Mucosa of descending colon (tissue), 3 donors: ENCODE data around the gene PPP1R2C. TPM values are rescaled to one million over a fixed set of nuclear protein-coding genes. Genes with fewer than 3 reads are reported as not detected.

Source experiments
- ATAC-seq: fragments of 200-7000 bp; cut with Tn5 transposase; one replicate; pipeline ENCODE4 v1.9.1; 2020; ENCODE audit warnings: mild to moderate bottlenecking, moderate library complexity
- DNase-seq, 3 donors: peaks; one replicate each; pipeline ENCODE4 v3.0.0-alpha.2; 2020
- H3K36me3 ChIP-seq: fragments of 200-600 bp; one replicate; pipeline ENCODE4 v1.8.0; 2021; ENCODE audit warnings: low read depth, mild to moderate bottlenecking
- H3K4me1 ChIP-seq: fragments of 200-600 bp; one replicate; pipeline ENCODE4 v1.8.0; 2021; ENCODE audit warnings: low read depth, mild to moderate bottlenecking
- H3K4me3 ChIP-seq: fragments of 200-600 bp; one replicate; pipeline ENCODE4 v1.8.0; 2021; ENCODE audit warnings: mild to moderate bottlenecking
- H3K9me3 ChIP-seq: fragments of 200-600 bp; one replicate; pipeline ENCODE4 v1.8.0; 2021; ENCODE audit warnings: mild to moderate bottlenecking
- intact Hi-C, 2 donors: fragments of 100-400 bp; cut with DNase I in 1 of 2; cut with micrococcal nuclease in 1 of 2; formaldehyde crosslinking; loops; one replicate each; pipeline versions ENCODE4 v1.11.0 to v1.11.1; 2022; cut with DNase I, micrococcal nuclease
- total RNA-seq, 3 donors: library from RNA; stranded (reverse); fragmentation: NEBNext Ultra II Directional in 2 of 3; extraction: Animal tissue kit (Norgen Biotek cat#: 25700) in 2 of 3; gene quantifications; one replicate each; pipeline versions ENCODE4 v1.2.1 to v1.2.4, GENCODE V29; 2021 to 2023
- TF ChIP-seq, protein P1 (sequence below): fragments of 200-600 bp; IDR thresholded peaks from one replicate; pipeline ENCODE4 v1.8.0; 2022; ENCODE audit warnings: antibody characterized with exemption, mild to moderate bottlenecking
- donor health status: DM: no; HTN: no; CAD: no; lungs with moderate emphysema.
- donor health status: DM: no; HTN: no; CAD: no.
- donor health status: DM: no; HTN: yes; CAD: no.

Gene PPP1R2C
- total RNA-seq, 3 donors from 2014 or later, result not detected

DNA sequence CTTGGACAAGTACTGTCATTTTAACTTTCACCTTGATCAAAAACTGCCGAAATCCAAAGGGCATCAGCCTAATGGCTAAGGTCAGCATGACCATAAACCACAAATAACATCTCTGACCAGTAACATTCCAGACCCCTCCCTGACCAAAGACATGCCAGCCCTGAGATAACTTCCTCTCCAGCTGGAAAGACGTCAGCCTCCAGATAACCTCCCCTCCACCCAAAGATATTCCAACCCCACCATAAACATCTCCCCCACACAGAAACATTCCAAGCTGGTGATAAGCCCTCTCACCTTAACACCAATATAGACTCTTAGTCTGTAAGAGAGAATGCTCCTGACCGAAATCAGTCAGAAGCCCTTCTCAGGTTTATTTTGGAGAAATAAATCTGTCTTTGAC is 7.4 kb downstream of the PPP1R2C start:
- ATAC-seq (no peak), DNase-seq (no peak)
- H3K36me3 ChIP-seq, result no peaks in the 10 kb centered on the region
- TF ChIP-seq, protein P1, sequence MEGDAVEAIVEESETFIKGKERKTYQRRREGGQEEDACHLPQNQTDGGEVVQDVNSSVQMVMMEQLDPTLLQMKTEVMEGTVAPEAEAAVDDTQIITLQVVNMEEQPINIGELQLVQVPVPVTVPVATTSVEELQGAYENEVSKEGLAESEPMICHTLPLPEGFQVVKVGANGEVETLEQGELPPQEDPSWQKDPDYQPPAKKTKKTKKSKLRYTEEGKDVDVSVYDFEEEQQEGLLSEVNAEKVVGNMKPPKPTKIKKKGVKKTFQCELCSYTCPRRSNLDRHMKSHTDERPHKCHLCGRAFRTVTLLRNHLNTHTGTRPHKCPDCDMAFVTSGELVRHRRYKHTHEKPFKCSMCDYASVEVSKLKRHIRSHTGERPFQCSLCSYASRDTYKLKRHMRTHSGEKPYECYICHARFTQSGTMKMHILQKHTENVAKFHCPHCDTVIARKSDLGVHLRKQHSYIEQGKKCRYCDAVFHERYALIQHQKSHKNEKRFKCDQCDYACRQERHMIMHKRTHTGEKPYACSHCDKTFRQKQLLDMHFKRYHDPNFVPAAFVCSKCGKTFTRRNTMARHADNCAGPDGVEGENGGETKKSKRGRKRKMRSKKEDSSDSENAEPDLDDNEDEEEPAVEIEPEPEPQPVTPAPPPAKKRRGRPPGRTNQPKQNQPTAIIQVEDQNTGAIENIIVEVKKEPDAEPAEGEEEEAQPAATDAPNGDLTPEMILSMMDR, result no peak
- intact Hi-C loops, result no loop called here
- H3K9me3 ChIP-seq, result no peaks in the 10 kb centered on the region
- no peak overlapping the region for H3K4me3 ChIP-seq
- no peaks in the 10 kb centered on the region for H3K4me1 ChIP-seq

GRCh38 chrX:42759881-42760280 is 18.1 kb downstream of the PPP1R2C start:
- no peak for DNase-seq
- no peaks in the 10 kb centered on the region for H3K4me1 ChIP-seq
- ATAC-seq, result no peak
- intact Hi-C loops, result no loop called here
- TF ChIP-seq, protein P1, result no peak
- no peaks in the 10 kb centered on the region for H3K36me3 ChIP-seq
- H3K9me3 ChIP-seq, result no peaks in the 10 kb centered on the region
- H3K4me3 ChIP-seq, result no peak overlapping the region

DNA sequence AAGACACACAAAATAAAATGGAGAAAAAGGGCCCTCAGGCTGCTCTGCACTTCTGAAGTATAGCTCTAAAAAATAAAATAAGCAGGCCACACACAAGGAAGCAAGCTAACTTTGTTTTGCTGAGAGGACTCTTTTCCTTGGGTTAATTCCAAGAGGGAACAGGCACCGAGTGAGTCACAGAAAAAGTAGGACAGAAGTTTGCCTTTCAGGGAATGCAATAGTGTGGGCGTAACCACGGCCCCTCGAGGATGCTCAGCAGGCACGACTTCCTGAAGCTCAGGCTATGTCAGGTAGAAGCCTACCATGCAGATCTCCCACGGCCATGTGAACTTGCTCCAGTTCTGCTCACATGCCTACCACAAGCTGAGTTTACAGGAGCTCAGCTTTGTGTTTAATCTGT is 22.1 kb downstream of the PPP1R2C start:
- TF ChIP-seq, protein P1, result no peak
- ATAC-seq (peak; percentile 51), DNase-seq (no peak)
- intact Hi-C loops, result no loop called here
- Histone ChIP-seq H3K4me1 (no peaks in the 10 kb centered on the region), H3K36me3 (no peaks in the 10 kb centered on the region), H3K4me3 (no peak overlapping the region), H3K9me3 (no peaks in the 10 kb centered on the region)

DNA sequence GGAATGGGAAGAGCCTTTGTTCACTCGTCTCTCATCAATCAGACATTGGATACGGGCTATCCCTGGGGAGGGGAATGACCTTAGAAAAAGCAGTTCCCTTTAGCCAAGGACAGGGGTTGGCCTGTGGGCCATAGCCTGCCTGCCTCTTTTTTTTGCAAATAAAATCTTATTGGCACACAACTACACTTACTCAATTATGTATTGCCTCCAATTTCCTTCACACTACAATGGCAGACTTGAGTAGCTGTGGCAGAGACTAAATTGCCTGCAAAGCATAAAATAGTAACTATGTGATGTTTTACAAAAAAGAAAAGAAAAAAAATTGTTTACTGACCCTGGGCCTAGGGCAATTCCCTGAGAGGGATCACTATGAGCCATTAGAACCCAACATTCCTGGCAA is 23.4 kb downstream of the PPP1R2C start:
- Histone ChIP-seq H3K36me3 (no peaks in the 10 kb centered on the region), H3K4me3 (no peak overlapping the region), H3K4me1 (no peaks in the 10 kb centered on the region), H3K9me3 (no peaks in the 10 kb centered on the region)
- intact Hi-C loops, result no loop called here
- TF ChIP-seq, protein P1, result no peak
- DNase-seq (no peak), ATAC-seq (no peak)

DNA sequence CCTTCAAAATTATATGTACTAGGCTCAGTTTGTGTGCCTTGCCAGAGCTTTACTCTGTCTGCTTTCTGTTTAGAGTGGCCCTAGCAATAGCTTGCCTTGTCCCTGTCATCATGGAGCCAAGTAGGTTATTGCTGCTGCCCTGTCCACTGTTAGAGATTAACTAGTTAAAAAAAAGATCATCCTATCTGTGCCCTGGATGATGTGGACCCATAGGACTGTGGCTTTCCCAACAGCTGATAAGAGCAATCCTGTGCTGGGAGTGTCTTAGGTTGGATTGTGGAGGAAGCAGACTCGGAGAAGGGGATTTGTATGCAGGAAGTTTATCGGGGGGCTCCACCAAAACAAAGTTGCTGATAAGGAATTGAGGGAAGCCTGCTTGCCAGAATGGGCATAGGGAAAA is 23.8 kb downstream of the PPP1R2C start:
- Histone ChIP-seq H3K4me3 (no peak overlapping the region), H3K4me1 (no peaks in the 10 kb centered on the region), H3K36me3 (no peaks in the 10 kb centered on the region), H3K9me3 (no peaks in the 10 kb centered on the region)
- intact Hi-C loops, result no loop called here
- TF ChIP-seq, protein P1, result no peak
- DNase-seq (no peak), ATAC-seq (peak; percentile 34)

- intact Hi-C loops, result no loop called here
- Histone ChIP-seq H3K36me3 (no peaks in the 10 kb centered on the region), H3K4me1 (no peaks in the 10 kb centered on the region), H3K4me3 (no peak overlapping the region), H3K9me3 (no peaks in the 10 kb centered on the region)
- TF ChIP-seq, protein P1, result no peak
- DNase-seq (no peak), ATAC-seq (no peak)
These were observed 25.2 kb downstream of the PPP1R2C start for GRCh38 chrX:42752730-42753129.
